ENCODE results near the gene ENTPD2.

Gene ENTPD2

GRCh38 chr9:137078701-137079400, 25.0 kb upstream of the ENTPD2 start:
- no peak for DNase-seq

DNA sequence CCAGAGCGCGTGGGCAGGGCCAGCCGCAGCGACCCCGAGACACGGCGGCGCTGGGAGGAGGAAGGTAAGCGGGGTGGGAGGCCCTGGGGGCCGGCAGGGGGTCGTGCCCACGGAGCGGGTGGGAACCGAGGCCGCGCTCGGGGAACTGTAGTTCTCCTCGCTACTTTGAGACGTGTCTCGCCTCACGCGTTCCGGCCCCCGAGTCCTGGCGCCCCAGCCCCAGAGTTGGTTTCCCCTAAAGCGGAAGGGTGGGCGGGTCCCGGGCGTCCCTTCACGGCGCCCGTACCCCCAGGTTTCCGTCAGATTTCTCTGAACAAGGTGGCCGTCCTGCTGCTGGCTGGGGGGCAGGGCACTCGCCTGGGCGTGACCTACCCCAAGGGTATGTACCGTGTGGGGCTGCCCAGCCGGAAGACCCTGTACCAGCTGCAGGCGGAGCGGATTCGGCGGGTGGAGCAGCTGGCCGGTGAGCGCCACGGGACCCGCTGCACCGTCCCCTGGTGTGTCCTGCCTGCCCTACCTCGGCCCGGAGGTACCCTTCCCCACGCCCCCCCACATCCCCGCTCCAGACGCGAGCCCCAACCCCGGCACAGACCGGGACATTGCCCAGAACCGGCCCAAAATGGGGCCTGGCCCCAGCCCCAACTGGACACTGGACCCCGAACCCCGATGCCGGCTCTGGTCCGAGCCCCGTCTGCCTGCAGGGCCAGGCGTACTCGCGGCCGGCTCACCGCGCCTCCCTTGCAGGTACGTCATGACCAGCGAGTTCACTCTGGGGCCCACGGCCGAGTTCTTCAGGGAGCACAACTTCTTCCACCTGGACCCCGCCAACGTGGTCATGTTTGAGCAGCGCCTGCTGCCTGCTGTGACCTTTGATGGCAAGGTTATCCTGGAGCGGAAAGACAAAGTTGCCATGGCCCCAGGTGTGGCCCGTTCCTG, 24.2 kb upstream of the ENTPD2 start:
- DNase-seq = no peak

DNA sequence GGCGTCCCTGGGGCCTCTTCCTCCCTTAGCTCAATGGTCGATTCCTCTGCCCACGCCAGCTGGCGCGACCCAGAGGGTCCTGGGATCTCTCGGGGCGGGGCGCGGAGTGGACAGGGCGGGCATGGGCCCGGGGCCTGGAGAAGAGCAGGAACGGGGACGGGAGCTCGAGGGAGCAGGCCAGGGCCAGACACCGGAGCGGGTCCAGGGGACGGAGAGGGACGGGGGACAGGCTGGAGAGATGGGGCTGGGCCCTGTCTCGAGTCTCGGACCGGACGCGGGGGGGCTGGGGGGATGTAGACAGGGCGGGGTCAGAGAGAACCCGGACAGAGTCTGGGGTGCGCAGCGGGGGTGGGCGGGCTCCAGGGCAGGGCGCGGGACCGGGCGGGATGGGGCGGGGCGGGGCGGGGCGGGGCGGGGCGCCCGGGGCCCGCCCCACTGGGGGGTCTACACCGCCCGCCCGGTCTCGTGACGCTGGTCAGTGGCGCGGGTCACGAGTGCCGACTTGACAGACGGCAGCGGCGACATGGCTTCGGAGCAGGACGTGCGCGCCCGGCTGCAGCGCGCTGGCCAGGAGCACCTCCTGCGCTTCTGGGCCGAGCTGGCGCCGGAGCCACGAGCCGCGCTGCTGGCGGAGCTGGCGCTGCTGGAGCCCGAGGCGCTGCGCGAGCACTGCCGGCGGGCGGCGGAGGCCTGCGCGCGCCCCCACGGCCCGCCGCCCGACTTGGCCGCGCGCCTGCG, 23.3 kb upstream of the ENTPD2 start, which contains the start of gene UAP1L1:
Gene UAP1L1 (plus strand): TSS at position 508 of the 738 bp plus-strand sequence. CDS start 16 bp downstream, at position 524.
- peak; percentile 4 to 35 for DNase-seq

DNA sequence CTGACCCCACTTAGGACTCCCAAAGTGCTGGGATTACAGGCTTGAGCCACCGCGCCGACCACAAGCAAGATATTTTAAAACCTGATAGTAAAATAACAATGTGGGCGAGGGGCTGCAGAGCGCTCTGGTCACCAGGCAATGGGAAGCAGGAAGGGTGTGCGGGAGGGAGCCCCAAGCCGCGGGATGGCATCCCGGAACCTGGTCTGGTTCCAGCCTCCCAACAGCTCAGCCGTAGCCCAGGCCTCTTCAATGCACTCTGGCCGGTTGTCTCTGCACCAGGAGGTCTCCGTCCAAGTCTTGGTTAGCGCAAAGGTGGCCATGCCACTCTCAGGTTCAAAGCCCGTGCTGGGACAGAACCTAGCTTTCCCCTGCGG, 22.8 kb upstream of the ENTPD2 start:
- DNase-seq = no peak

- DNase-seq = no peak
Observed at GRCh38 chr9:137075275-137075775, 21.5 kb upstream of the ENTPD2 start.

GRCh38 chr9:137074657-137075274, 20.9 kb upstream of the ENTPD2 start:
- DNase-seq = no peak

DNA sequence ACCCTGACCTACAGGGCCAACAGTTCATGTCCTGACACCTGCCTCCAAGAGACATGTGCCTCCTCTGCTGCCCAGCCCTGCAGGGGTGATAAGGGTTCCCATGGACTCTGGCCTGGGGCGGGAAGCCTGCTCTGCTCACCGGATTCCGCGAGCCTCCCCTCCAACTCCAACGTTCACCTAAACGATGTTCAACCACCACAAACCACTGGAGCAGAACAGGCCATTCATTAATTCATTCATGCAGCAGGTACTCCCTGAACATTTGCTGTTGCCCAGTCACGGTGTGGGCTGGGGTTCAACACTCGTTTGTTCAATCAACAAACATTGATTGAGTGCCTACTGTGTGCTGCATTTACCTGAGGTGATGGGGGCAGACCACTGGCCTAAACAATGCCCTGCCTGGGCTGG, 20.1 kb upstream of the ENTPD2 start:
- DNase-seq = no peak

DNA sequence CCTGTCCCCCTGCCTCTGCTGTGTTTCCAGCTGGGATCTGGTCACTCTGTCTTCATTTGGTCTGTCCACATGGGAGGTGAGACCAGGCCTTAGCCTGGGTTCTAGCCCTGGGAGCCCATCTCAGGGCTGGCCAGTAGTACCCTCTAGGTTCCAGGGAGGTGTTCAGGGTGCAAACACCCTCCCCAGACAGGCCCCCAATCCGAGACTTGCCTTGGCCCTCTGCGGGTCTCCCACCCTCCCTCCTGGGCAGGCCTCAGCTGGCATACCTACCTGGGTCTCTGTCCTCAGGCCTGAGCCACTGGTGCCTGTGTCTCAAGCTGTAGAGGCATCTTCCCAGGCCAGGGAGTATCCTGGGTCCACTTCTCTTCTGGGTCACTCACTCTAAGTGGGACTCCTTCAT, 17.4 kb upstream of the ENTPD2 start:
- no peak for DNase-seq

DNA sequence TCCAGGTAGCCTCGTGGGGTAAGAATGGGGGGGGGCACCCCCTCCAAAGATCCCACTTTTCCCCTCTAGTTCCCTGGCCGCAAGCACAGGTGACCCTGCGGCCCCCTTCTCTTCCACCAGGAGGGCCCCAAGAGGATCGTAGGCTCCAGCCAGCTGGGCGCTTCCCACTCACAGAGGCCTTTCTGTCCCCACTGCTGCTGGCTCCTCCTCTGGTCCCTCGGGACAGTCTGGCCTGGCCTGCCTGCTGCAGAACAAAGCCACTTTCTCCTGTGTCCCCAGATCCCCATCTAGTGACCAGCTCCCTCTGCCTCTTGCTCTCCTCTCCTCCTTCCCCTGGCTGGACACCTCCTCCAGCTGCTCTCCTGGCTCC, 17.0 kb upstream of the ENTPD2 start:
- DNase-seq = peak in 1 of 2 experiments; percentile 41

DNA sequence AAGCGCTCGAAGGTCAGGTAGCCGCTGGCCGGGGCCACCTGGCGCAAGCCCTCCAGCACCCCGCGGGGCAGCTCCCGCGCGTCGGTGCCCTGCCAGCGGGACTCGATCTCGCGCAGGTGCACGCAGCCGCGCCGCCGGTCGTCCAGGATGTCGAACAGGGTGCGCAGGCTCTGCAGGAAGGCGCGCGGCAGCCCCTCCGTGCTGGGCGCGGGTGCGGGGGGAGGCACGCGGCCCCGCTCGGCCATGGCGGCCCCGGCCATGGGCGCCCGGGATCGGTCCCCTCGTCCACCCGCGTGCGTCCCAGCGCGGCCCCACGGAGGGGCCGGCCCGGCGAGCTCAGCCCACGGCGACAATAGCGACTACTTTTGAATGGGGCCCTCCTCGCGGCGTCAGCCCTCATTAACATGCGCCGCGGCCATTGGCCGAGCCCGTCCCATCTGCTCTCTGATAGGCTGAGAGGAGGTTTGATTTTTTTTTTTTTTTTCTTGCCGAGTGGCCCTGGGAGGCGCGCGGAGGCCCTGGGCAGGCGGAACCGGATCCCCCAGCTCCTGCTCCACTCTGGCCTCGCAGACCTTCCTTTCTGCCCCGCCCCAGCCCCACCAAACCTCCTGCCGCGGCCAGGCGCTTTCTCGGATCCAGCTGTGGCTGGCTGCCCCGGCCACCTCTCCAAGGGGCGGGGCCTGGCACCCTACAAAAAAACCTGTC, 16.5 kb upstream of the ENTPD2 start, which contains the start of gene SAPCD2:
Gene SAPCD2 (minus strand): TSS at position 357 of the 705 bp plus-strand sequence. CDS start 97 bp downstream, at position 260.
- peak; percentile 89 to 91 for DNase-seq

DNA sequence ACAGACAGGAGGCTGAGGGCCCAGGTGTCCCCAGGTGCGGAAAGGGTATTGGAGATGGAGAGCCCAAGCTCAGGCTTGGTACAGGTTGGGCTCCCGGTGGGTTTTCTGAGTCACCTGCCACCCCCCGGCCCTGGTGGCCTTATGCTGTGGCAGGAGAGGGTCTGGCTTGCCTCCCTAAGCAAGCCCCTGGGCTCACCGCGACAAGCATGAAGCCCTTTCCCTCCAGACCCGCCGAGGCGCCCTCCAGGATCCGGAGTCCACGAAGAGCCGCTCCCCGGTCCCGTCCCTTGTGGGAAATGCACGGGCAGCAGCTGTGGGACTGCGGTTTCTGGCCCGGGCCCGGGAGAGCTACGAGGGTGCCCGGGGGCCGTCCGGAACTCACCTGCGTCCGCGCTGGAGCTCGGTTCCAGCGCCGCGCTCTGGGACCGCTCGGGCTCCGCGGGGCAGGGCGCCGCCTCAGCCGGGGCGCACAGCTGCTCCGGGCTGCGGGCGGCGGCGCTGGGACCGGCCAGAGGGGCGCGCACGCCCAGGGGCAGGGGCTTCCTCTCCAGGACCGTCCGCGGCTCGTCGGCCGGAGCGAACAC, 15.7 kb upstream of the ENTPD2 start:
- no peak for DNase-seq

- DNase-seq = no peak
Observed at GRCh38 chr9:137068539-137069507, 15.0 kb upstream of the ENTPD2 start.

DNA sequence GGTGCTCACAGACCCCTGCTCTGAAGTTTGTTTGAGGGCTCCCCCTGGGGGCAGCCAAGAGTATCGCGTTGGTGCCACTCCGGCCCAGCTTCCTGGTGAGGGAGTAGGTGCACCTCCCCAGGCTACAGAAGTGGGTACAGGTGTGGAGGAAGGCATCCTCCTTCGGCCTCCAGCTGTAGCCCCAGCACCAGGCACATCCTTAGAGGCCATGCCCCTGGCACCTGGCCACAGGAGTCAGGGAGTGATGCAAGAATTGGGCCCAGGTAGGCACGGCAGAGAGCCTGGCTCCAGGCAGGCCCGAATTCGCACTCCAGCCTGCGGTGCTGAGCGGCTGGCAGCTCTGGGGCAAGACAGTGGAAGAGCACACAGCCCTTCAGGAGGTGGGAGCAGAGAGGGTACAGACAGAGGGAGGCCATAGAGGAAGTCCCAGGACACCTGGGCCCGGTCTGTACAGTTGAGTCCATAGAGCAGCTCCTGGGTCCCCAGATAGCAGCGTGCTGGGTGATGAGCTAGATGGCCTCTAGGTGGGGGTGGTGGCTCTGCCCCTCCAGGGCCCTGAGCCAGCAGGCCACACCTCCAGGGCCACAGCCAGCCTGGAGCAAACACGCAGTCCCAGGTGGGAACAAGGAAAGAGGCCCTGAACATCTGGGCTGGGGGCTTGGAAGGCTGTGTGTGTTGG, 14.1 kb upstream of the ENTPD2 start:
- DNase-seq = peak; percentile 74 to 75

GRCh38 chr9:137066096-137066861, 12.4 kb upstream of the ENTPD2 start:
- no peak for DNase-seq

DNA sequence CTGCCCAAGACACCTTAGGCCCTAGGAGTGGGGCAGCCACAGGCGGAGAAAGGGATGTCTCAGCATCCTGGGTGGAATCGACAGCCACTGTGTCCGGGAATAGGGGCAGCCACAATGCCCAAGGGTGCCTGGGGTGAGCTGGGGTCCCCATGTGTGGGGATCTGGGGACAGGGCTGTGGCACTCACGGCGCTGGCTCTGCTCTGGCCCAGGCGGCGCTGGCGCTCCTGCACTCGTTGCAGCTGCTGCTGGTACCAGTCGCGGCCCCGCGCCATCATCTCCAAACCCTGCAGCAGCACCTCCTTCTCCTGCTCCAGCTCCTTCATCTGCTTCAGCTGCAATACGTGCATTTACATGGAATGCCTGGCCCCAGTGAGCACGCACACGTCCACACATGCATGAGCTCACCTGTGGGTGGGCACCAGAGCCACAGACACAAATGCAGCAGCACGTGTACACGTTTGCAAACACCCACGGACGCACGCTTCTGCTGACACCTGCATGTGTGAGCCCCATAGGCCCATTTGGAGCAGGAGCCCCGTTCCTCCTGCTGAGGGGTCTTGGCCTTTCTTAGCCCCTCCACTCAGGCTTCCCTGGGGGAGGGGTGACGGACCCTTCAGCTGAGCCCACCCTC, 11.6 kb upstream of the ENTPD2 start:
- DNase-seq = no peak

DNA sequence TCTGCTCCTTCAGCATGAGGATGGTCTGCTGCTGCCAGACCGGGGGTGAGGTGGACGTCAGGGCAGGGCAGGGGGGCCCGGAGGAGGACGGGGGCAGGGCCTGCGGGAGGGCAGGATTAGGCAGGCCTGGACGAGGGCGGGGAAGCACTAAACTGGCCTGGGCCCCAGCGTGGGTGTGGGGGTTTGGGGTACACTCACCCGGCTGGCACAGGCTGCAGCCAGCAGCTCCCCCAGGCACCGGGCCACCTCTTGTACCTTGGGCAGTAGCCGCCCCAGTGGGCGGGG, 11.0 kb upstream of the ENTPD2 start:
- no peak for DNase-seq

- DNase-seq = peak in 1 of 2 experiments; percentile 70
Observed at GRCh38 chr9:137064027-137064879, 10.4 kb upstream of the ENTPD2 start.
